H1 (cell line): ENCODE data around the gene LMX1B. TPM values are rescaled to one million over a fixed set of nuclear protein-coding genes. Genes with fewer than 3 reads are reported as not detected.

Experiments used
- EGR1 ChIP-seq: IDR thresholded peaks from 2 replicates; pipeline ENCODE4 v1.6.1; 2011; ENCODE audit warnings: low read depth, low read length, borderline replicate concordance
- EP300 ChIP-seq, 2 experiments: IDR thresholded peaks; 1 replicate in 1 of 2; 2 replicates in 1 of 2; pipeline ENCODE4 v1.6.1; 2011 to 2012; ENCODE audit warnings: low read depth in 2 of 2, low read length in 2 of 2, mild to moderate bottlenecking in 2 of 2, borderline replicate concordance in 1 of 2, inconsistent platforms in 1 of 2, moderate library complexity in 1 of 2
- RAD21 ChIP-seq, 2 experiments: IDR thresholded peaks in 1 of 2; conservative IDR thresholded peaks in 1 of 2; 2 replicates each; pipeline ENCODE4 v1.6.1; 2011; ENCODE audit warnings: low read depth in 2 of 2, low read length in 2 of 2, improper control_type of control experiment in 1 of 2, inconsistent platforms in 1 of 2, mild to moderate bottlenecking in 1 of 2, moderate library complexity in 1 of 2
- SIN3A ChIP-seq, 2 experiments: IDR thresholded peaks in 1 of 2; conservative IDR thresholded peaks in 1 of 2; 2 replicates each; pipeline ENCODE4 v1.6.1; 2011 to 2012; ENCODE audit warnings: low read length in 2 of 2, improper control_type of control experiment in 1 of 2, low read depth in 1 of 2, mild to moderate bottlenecking in 1 of 2
- polyA plus RNA-seq, 7 experiments: library from polyadenylated mRNA; depleted of rRNA in 3 of 7; stranded (reverse) in 5 of 7; unstranded in 2 of 7; fragments of >200 nt in 5 of 7; fragments of 200-250 nt in 2 of 7; gene quantifications; 1 replicate in 5 of 7; 2 replicates in 1 of 7; 4 replicates in 1 of 7; pipeline versions ENCODE4 v1.2.1 to v1.2.3, GENCODE V29; 2011 to 2013; ENCODE audit warnings: missing spikeins in 2 of 7, mixed read lengths in 2 of 7
- total RNA-seq: library from RNA; stranded (reverse); fragmentation: NEBNext Ultra II Directional; extraction: Animal tissue kit (Norgen Biotek cat#: 25700); gene quantifications from 2 replicates; pipeline ENCODE4 v1.2.1, GENCODE V29; 2021

LMX1B gene
- total and polyA plus RNA-seq, 2 of the 8 experiments (the other 6 are each of a cell fraction or from before 2014, with no cell fraction given) = 0.09 to 0.37 TPM

DNA sequence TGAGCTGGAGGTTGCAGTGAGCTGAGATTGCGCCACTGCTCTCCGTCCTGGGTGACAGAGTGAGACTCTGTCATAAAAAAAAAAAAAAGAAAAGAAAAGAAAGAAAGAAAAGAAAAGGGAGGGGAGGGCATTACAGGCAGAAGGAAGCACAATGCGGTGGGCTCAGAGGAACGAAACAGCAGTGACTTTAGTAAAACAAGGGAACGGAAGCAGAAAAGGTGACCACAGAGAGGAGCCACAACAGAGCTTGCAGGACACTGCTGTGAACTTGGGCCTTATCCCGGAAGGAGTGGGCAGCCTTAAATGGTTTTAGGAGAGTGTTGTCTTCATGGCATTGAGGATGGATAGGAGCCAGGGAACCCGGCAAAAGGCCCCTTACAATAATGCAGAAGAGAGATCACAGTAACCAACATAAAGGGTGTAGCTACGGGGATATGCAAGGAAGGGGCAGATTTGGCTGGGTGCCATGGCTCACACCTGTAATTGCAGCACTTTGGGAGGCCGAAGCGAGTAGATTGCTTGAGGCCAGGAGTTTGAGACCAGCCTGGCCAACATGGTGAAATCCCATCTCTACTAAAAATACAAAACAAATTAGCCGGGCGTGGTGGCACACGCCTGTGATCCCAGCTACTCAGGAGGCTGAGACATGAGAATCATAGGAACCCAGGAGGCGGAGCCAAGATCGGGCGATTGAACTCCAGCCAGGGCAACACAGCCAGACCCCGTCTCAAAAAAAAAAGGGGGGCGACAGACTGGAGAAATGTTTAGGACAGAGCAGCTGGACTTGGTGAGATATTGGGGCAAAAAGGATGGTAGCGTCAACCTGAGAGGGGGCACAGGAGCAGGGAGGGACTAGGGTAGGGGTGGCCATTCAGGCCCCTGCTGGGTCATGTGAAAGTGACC lies 107.2 kb downstream of the LMX1B start (continued):
- TF ChIP-seq RAD21 (IDR thresholded peaks at IDR 0.05 in 1 of 2, conservative IDR thresholded peaks at IDR 0.05 in 1 of 2; ENCODE audit: low read depth in 2 of 2, low read length in 2 of 2) (no peak), EGR1 (no peak), SIN3A (conservative IDR thresholded peaks at IDR 0.05 in 1 of 2, IDR thresholded peaks at IDR 0.05 in 1 of 2; ENCODE audit: low read depth in 1 of 2, low read length in 2 of 2) (no peak), EP300 (IDR thresholded peaks at IDR 0.05; ENCODE audit: borderline replicate concordance in 1 of 2, low read depth in 2 of 2, low read length in 2 of 2) (no peak)
